K562 (cell line): ENCODE data around the gene AKR1A1. TPM values are rescaled to one million over a fixed set of nuclear protein-coding genes. Genes with fewer than 3 reads are reported as not detected.

Source experiments
- ARID2 ChIP-seq: fragments of 450-650 bp; IDR thresholded peaks from 2 replicates; pipeline ENCODE4 v1.6.1; 2017; ENCODE audit warnings: antibody characterized with exemption, mild to moderate bottlenecking
- CBX3 ChIP-seq, 2 experiments: IDR thresholded peaks; 1 replicate in 1 of 2; 2 replicates in 1 of 2; pipeline ENCODE4 v1.6.1; 2012; ENCODE audit warnings: inconsistent platforms in 2 of 2, low read length in 2 of 2, borderline replicate concordance in 1 of 2, control low read depth in 1 of 2
- CTCFL ChIP-seq: IDR thresholded peaks from 2 replicates; pipeline ENCODE4 v1.6.1; 2011; ENCODE audit warnings: borderline replicate concordance, low read depth, mild to moderate bottlenecking, moderate library complexity, low read length; ENCODE audit not compliant: insufficient read depth, poor library complexity, severe bottlenecking
- E2F1 ChIP-seq: sonication (generic); formaldehyde crosslinking; IDR thresholded peaks from 2 replicates; pipeline ENCODE4 v1.8.1; 2023; ENCODE audit warnings: mild to moderate bottlenecking, missing genetic modification reagents, moderate library complexity
- JUN ChIP-seq, 2 experiments: sonication (generic) in 1 of 2; formaldehyde crosslinking in 1 of 2; IDR thresholded peaks; 2 replicates each; pipeline versions ENCODE4 v1.6.1 to v1.8.0; 2012 to 2022; ENCODE audit warnings: borderline replicate concordance in 2 of 2, mild to moderate bottlenecking in 2 of 2, improper control_type of control experiment in 1 of 2, low read depth in 1 of 2, low read length in 1 of 2, missing genetic modification reagents in 1 of 2
- JUND ChIP-seq, 2 experiments: IDR thresholded peaks; 2 replicates in 1 of 2; 3 replicates in 1 of 2; pipeline ENCODE4 v1.6.1; 2011; ENCODE audit warnings: borderline replicate concordance in 2 of 2, low read depth in 2 of 2, low read length in 2 of 2, improper control_type of control experiment in 1 of 2, missing biosample characterization in 1 of 2, missing genetic modification characterization in 1 of 2, missing genetic modification reagents in 1 of 2
- L3MBTL2 ChIP-seq: fragments of 450-650 bp; IDR thresholded peaks from 2 replicates; pipeline ENCODE4 v1.6.1; 2016; ENCODE audit warnings: mild to moderate bottlenecking, moderate library complexity
- MAFK ChIP-seq: IDR thresholded peaks from 2 replicates; pipeline ENCODE4 v1.6.1; 2011; ENCODE audit warnings: low read length, improper control_type of control experiment
- MTA3 ChIP-seq: fragments of 450-650 bp; formaldehyde crosslinking; IDR thresholded peaks from 2 replicates; pipeline ENCODE4 v1.6.1; 2017; ENCODE audit warnings: mild to moderate bottlenecking, borderline replicate concordance
- MYNN ChIP-seq, 2 experiments: sonication (generic); formaldehyde crosslinking in 1 of 2; IDR thresholded peaks; 2 replicates each; pipeline versions ENCODE4 v1.5.0 to v1.6.1; 2016 to 2020; ENCODE audit warnings: antibody characterized with exemption in 1 of 2, missing genetic modification reagents in 1 of 2
- PHTF2 ChIP-seq: fragments of 250-450 bp; sonication (Bioruptor Pico); IDR thresholded peaks from 2 replicates; pipeline ENCODE4 v1.5.0; 2021; ENCODE audit warnings: mild to moderate bottlenecking
- POLR2AphosphoS5 ChIP-seq: IDR thresholded peaks from 2 replicates; pipeline ENCODE4 v1.6.1; 2011; ENCODE audit warnings: mild to moderate bottlenecking, low read depth, low read length, moderate library complexity; ENCODE audit not compliant: control insufficient read depth, insufficient read depth
- PRMT5 ChIP-seq: sonication (generic); formaldehyde crosslinking; IDR thresholded peaks from 2 replicates; pipeline ENCODE4 v1.5.0; 2020; ENCODE audit warnings: missing genetic modification reagents
- RCOR1 ChIP-seq, 2 experiments: IDR thresholded peaks; 2 replicates each; pipeline ENCODE4 v1.6.1; 2012; ENCODE audit warnings: low read depth in 2 of 2, low read length in 2 of 2, borderline replicate concordance in 1 of 2, improper control_type of control experiment in 1 of 2
- SIN3B ChIP-seq: fragments of 450-650 bp; IDR thresholded peaks from 2 replicates; pipeline ENCODE4 v1.6.1; 2017; ENCODE audit warnings: low read depth, mild to moderate bottlenecking, moderate library complexity
- SMAD4 ChIP-seq: fragments of 250-450 bp; sonication (Bioruptor Pico); conservative IDR thresholded peaks from 2 replicates; pipeline ENCODE4 v1.8.0; 2021; ENCODE audit warnings: inconsistent platforms, mild to moderate bottlenecking, moderate library complexity
- SP1 ChIP-seq: sonication (generic); formaldehyde crosslinking; IDR thresholded peaks from 2 replicates; pipeline ENCODE4 v1.8.1; 2022; ENCODE audit warnings: mild to moderate bottlenecking, missing genetic modification reagents
- STAG1 ChIP-seq: sonication (generic); formaldehyde crosslinking; IDR thresholded peaks from 2 replicates; pipeline ENCODE4 v1.5.0; 2020; ENCODE audit warnings: missing genetic modification reagents, borderline replicate concordance
- TEAD1 ChIP-seq, 2 experiments: fragments of 450-650 bp in 1 of 2; sonication (generic) in 1 of 2; formaldehyde crosslinking; IDR thresholded peaks; 2 replicates each; pipeline versions ENCODE4 v1.4.0 to v1.8.0; 2020 to 2022; ENCODE audit warnings: mild to moderate bottlenecking in 2 of 2, missing genetic modification reagents in 1 of 2
- TFAM ChIP-seq: fragments of 250-450 bp; sonication (Bioruptor Pico); conservative IDR thresholded peaks from 2 replicates; pipeline ENCODE4 v1.5.0; 2021; ENCODE audit warnings: mild to moderate bottlenecking, moderate library complexity
- ZBED1 ChIP-seq: IDR thresholded peaks from 2 replicates; pipeline ENCODE4 v1.6.1; 2014
- ZEB2 ChIP-seq: fragments of 450-650 bp; IDR thresholded peaks from 2 replicates; pipeline ENCODE4 v1.6.1; 2016
- ZKSCAN1 ChIP-seq: fragments of 150-350 bp; IDR thresholded peaks from 2 replicates; pipeline ENCODE4 v1.6.1; 2016; ENCODE audit warnings: low read depth, low read length
- ZNF184 ChIP-seq: sonication (generic); formaldehyde crosslinking; IDR thresholded peaks from 2 replicates; pipeline ENCODE4 v1.5.0; 2020; ENCODE audit warnings: missing genetic modification reagents
- ZZZ3 ChIP-seq: fragments of 450-650 bp; IDR thresholded peaks from 2 replicates; pipeline ENCODE4 v1.6.1; 2016; ENCODE audit warnings: antibody characterized with exemption, mild to moderate bottlenecking, moderate library complexity
- polyA plus RNA-seq, 8 experiments: library from polyadenylated mRNA; depleted of rRNA in 4 of 8; stranded (reverse) in 5 of 8; unstranded in 3 of 8; fragments of >200 nt; fragmentation: Nextera tagmentation in 2 of 8; fragmentation: Illumina TruSeq in 1 of 8; extraction: Ambion mirVana in 2 of 8; extraction: Trizol in 1 of 8; gene quantifications; 2 replicates each; pipeline versions ENCODE4 v1.2.1 to v1.2.3, GENCODE V29; 2011 to 2014; ENCODE audit warnings: inconsistent platforms in 1 of 8, missing spikeins in 1 of 8
- total RNA-seq, 7 experiments: library from RNA; depleted of rRNA in 6 of 7; stranded (reverse); fragments of >200 nt in 6 of 7; fragmentation: Illumina TruSeq in 2 of 7; extraction: Trizol in 2 of 7; gene quantifications; 2 replicates each; pipeline versions ENCODE4 v1.2.1 to v1.2.3, GENCODE V29; 2011 to 2021; ENCODE audit warnings: low replicate concordance in 1 of 7

The AKR1A1 gene
- total and polyA plus RNA-seq, 9 of the 15 experiments (the other 6 are each of a cell fraction or from before 2014, with no cell fraction given), result 68.6 to 211 (median 132) TPM

- TF ChIP-seq JUND (IDR thresholded peaks at IDR 0.05; ENCODE audit: borderline replicate concordance, low read depth, low read length) (peak; percentile 61; the same call in 1 of the 2 replicates), JUND (tag; IDR thresholded peaks at IDR 0.05; ENCODE audit: borderline replicate concordance, low read depth, low read length) (no peak; the same call in 2 of the 3 replicates), PRMT5 (CRISPR knock-in tag) (no peak), MAFK (0 out of 2 replicates have a peak, but pooled peaks have one; percentile 21), TFAM (no peak), JUN (IDR thresholded peaks at IDR 0.05; ENCODE audit: borderline replicate concordance, low read depth, low read length) (no peak), JUN (CRISPR knock-in tag; IDR thresholded peaks at IDR 0.05; ENCODE audit: borderline replicate concordance) (0 out of 2 replicates have a peak, but pooled peaks have one; percentile 31), ZKSCAN1 (0 out of 2 replicates have a peak, but pooled peaks have one; percentile 19), SP1 (CRISPR knock-in tag) (0 out of 2 replicates have a peak, but pooled peaks have one; percentile 11), ARID2 (peak; percentile 71), MTA3 (peak; percentile 25; the same call in 1 of the 2 replicates), ZBED1 (no peak), CTCFL (peak; percentile 81), SMAD4 (0 out of 2 replicates have a peak, but pooled peaks have one; percentile 30), TEAD1 (CRISPR knock-in tag; IDR thresholded peaks at IDR 0.05) (0 out of 4 replicates have a peak, but pooled peaks have one; percentile 50 to 55), PHTF2 (no peak), RCOR1 (IDR thresholded peaks at IDR 0.05; ENCODE audit: borderline replicate concordance in 1 of 2, low read depth in 2 of 2, low read length in 2 of 2) (peak in 1 of 2 experiments; percentile 68; a peak in 1 of 4 replicates), ZZZ3 (0 out of 2 replicates have a peak, but pooled peaks have one; percentile 43), STAG1 (peak; percentile 53; the same call in 1 of the 2 replicates), SIN3B (0 out of 2 replicates have a peak, but pooled peaks have one; percentile 38), L3MBTL2 (peak; percentile 28; the same call in 1 of the 2 replicates), E2F1 (peak; percentile 17; the same call in 1 of the 2 replicates), ZEB2 (peak; percentile 29; the same call in 1 of the 2 replicates), MYNN (IDR thresholded peaks at IDR 0.05) (peak; percentile 31; the same call in 1 of the 2 replicates), MYNN (CRISPR knock-in tag; IDR thresholded peaks at IDR 0.05) (no peak), POLR2AphosphoS5 (peak; percentile 37; the same call in 1 of the 2 replicates), ZNF184 (CRISPR knock-in tag) (peak; percentile 83), CBX3 (IDR thresholded peaks at IDR 0.05; ENCODE audit: borderline replicate concordance in 1 of 2, low read length in 2 of 2) (peak in 1 of 2 experiments; percentile 51; a peak in 1 of 3 replicates)
Measured at GRCh38 chr1:45569962-45570581, 19.4 kb downstream of the AKR1A1 start (continued).
